GM19328 (cell line): ENCODE data around the gene HIPK3.
"Not testable (repeated sequence)": the region's sequence is repeated elsewhere in the genome, so short reads cannot be mapped to it uniquely, and the experiment has no call there.

Experiments
- ATAC-seq: cut with Tn5 transposase; IDR thresholded peaks from one replicate; pipeline ENCODE4 v1.9.1; 2021; ENCODE audit warnings: mild to moderate bottlenecking, moderate library complexity; ENCODE audit not compliant: unreplicated experiment

The HIPK3 gene

DNA sequence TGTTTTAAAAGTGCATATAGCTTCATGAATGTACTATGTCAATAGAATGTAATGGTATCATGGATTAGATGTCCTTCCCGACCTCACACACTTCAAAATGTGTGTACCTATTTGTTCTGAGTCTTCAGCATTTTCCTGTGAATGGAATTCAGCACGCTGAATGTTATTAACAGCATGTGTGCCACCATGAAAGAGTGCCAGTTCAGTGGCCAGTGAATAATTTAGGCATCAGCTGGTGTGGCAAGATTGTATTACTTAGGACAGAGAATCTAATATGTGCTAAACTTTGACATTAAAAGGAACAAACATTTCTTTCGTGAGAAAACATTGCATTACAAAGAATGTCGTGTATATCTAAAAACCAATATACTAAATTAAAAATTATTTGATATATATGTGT is 46.4 kb downstream of the HIPK3 start:
- no peak for ATAC-seq

DNA sequence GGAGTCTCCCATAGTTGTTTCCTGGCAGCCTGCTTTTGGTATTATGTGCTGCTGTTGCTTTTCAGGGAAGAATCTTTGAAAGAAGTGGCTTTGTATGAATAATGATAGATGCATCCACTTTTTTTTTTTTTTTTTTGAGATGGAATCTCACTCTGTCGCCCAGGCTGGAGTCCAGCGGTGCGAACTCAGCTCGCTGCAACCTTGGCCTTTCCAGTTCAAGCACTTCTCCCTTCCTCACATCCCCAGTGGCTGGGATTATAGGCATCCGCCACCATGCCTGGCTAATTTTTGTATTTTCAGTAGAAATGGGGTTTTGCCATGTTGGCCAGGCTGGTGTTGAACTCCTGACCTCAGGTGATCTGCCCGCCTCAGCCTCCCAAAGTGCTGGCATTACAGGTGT is 49.6 kb downstream of the HIPK3 start:
- not testable (repeated sequence) for ATAC-seq

- no peak for ATAC-seq
These were observed 50.8 kb downstream of the HIPK3 start for GRCh38 chr11:33307984-33308383.

- no peak for ATAC-seq
These were observed 51.9 kb downstream of the HIPK3 start for GRCh38 chr11:33309118-33309517.

DNA sequence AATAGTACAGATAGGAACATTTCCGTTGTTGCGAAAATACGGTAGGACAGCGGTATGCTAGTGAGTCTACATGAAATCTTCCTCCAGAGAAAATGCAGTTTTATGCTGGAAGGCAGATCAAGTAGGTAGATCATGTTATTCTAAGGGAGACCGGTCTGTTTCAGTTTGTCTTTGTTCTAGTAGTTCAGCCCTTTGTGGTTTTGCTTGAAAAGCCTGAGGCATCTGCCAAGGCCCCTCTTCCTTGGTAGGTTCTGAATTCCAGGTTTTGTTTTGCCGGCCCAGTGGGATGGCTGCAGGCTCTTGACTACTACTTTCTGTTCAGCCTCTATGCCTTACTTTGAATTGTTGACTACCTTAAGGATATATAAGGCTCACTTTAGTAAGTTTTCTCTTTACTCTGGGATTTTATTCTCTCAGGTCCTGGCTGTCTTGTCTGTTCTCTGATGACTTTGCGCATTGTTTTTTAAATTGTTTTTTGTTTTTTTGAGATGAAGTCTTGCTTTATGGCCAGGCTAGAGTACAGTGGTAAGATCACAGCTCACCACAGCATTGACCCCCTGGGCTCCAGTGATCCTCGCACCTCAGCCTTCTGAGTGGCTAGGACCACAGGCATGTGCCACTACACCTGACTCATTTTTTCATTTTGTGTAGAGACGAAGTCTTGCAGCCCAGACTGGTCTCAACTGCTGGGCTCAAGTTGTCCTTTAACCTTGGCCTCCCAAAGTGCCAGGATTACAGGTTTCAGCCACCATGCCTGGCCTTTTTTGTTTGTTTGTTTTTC is 53.7 kb downstream of the HIPK3 start:
- ATAC-seq, result no peak

GRCh38 chr11:33311680-33312079 is 54.5 kb downstream of the HIPK3 start:
- ATAC-seq, result no peak

DNA sequence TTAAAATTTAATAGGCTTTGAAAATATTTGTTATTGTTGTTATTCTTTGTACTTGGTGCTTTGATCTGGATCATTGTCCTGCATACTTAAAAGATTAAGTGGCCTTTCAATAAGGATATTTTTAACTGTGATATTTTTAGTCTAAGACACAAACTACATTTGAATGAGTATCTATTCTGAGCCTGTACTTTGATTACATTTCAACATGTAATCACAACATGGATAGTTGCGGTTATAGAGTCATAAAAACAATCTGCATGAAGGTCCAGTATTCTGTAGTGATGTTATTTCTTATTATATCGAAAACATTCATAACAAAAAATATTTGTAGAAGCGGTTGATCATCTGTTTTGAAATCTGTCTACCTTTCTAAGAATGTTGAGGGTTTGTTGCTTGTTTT is 58.6 kb downstream of the HIPK3 start:
- no peak for ATAC-seq

DNA sequence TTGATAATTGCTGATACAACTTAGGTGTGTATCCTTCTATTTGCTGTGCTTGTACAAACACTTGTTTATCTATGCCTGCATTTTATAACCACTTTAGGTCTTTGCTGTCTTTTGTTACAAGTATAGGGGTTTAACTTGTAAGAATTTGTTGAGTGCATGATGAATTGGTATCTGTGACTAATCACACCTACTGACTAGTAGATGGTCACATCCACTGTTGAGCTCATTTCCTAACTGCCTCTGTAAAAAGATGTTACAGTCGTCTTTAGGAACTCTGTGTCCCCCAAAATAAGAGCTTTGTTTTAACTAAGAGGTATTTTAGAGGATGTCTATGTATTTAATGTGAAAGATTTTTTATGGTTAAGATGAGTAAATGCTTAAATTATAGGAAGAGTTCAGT is 60.5 kb downstream of the HIPK3 start:
- ATAC-seq, result no peak

DNA sequence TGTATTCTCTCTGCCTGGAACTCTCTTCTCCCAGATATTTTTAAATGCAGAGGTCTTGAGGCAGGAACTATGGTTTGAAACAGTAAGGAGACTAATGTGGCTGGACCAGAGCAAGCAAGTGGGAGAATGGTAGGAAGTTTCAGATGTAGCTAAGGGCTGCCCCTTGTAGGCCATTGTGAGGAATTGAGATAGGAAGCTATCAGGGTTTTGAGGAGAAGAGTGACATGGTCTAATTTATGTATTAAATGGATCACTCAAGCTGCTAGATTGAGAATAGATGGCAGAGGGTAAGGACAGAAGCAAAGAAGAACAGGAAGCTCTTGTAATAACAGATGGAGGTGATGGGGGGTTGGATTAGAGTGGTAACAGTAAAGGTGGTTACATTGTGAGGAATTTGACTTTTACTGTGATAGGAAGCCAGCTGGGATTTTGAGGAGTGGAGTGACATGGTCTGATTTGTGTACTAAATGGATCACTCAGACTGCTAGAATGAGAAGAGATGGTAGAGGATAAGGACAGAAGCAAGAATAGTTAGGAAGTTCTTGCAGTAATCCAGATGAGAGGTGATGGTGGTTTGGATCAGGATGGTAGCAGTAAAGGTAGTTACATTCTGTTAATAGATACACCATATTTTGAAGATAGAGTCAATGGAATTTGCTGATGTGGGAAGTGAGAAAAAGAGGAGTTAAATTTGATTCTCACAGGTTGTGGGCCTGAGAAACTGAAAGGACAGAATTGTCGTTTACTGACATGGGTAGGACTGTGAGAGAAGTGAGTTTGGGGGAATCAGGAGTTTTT is 63.0 kb downstream of the HIPK3 start:
- no peak for ATAC-seq

GRCh38 chr11:33320814-33321330 is 63.7 kb downstream of the HIPK3 start:
- no peak for ATAC-seq

GRCh38 chr11:33321422-33321821 is 64.2 kb downstream of the HIPK3 start:
- no peak for ATAC-seq

DNA sequence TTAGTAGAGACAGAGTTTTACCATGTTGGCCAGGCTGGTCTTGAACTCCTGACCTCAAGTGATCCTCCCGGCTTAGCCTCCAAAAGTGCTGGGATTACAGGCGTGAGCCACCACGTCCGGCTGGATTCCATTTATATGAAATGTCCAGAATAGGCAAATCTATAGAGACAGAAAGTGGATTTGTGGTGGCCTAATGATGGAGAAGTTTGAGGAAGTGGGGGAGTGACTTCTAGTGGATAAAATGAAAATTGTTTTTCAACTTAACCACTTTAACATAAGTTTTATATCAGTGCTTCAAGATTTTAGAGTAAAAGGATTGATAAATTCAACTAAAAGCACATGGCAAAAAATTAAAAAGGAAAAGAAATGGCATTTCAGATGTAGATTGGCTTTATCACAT is 66.2 kb downstream of the HIPK3 start:
- ATAC-seq, result no peak

DNA sequence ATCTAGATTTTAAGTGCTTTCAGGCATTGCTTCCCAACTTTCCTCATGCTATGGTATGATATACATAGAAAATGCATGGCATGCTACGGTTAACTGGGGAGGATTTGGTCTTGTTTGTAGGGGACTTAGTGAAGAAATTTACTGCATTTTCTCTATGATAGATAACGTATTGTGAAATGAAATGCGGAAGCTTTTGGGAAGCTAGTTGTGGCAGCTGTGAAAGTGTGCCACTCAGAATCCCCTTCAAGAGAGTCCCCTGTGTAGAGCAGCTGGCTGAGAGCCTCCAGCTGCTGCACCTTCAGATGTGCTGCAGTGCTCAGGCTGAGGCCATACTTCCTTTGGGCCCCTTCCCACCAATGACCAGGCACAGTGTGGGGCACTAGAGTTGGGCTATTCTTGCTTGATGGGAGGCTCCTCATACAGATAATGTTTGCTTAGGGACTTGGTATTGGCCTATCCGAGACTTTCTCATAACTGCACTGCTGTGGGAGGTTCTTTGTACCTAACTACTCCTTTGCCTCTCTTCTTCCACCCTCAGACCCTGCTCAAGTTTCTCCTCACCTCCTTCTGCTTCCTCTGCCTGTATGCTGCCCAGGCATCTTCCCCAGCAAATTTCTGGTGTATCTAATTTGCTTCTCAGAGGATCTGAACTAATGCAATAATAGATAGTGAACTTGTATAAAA is 67.3 kb downstream of the HIPK3 start:
- no peak for ATAC-seq

DNA sequence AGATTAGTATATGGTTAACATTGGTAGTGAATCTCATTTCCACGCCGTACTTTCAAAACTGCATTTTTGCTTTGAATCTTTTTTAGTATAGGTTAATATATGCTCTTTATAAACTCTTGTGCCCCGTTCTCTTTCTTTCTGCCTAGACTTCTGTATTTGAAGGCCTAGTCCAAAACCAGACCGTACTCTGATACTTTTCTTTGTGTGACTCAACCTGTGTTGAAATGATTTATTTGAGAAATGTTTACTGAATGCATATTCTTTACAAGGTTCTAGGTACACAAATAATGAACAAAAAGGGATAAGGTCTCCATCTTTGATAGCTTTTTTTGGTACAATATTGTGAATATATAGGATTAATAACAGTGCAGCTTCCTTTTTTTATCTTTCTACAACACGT is 68.3 kb downstream of the HIPK3 start:
- ATAC-seq, result no peak

DNA sequence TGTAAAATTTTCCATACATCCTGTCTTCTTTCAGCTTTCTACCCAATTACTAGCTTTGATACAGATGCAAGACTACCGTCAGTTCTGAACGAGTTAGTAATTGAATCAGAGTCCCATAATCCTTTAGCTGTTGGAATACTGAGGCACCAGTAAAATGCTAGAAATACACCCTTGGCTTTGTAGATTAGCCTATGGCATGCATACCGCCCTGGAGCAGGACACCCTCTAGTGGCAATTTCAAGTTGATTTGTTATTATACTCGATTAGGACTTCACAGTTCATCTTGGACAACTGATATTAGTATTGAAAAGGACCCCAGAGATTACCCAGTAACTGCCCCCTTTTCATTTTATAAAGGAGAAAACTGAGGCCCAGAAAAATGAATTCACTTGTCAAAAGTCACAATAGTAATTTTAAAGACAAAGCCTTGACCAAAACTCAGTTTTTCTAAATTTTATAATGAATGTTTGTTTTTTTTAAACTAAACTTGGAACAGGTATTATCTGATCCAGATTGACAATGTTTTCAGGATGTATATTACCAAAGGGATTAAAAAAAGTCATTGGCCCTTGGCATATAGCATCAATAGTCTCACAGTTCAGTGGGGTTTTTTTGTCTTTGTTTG is 72.6 kb downstream of the HIPK3 start:
- ATAC-seq, result no peak

DNA sequence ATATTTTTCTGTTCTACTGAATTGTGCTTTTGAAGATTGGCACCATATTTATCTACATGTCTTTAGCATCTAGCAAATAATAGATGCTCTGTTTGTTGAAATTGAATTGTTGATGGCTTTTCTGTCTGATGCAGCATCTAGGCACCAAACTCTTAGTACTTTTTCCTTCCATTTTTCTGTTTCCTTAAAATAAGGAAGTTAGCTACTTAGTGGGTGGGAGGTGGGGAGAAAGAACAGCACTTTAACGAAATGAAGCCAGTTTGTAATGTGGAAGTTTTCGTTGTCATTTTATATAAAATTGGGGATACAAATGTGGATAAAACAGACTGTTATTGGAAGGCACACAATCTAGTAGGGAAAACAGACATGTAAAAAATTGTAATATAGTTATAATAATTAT is 76.6 kb downstream of the HIPK3 start:
- no peak for ATAC-seq

DNA sequence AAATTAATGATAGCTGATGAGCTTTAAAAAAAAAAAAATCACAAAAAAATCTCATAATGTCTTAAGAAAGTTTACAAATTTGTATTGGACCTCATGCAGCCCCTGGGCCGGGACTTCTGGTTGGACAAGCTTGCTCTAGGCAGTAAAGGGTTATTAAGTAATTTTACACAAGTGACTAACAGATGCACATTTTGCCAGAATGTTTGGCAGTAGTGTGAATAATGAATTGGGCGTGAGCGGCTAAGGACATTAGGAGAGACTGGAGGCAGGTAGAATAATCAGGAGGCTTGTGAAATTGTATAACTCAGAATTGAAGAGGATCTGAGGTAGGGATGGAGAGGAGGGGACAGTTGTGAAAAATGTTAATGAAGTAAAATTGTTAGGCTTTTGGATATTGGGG is 77.4 kb downstream of the HIPK3 start:
- ATAC-seq, result no peak

- no peak for ATAC-seq
These were observed 82.1 kb downstream of the HIPK3 start for GRCh38 chr11:33339247-33339646.

DNA sequence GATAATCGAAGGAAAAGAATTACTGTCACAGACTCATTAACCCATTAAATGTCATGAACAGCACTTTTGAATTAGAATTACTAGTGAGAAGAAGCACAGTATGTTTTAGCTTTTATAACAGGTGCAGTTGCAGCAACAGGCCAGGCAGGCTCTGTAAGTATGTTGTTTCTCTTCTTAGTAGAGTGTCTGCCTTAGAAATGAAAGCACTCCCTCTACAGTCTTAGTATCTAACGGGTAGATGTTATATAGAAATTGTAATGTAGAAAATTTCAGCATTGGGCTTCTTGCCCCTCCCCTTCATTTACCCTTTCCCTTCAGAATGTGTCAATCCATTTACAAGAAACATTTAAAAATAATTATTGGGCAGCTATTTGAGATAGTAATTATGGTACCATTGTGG is 87.4 kb downstream of the HIPK3 start:
- ATAC-seq, result no peak

- ATAC-seq, result peak; percentile 97
These were observed 90.4 kb downstream of the HIPK3 start for GRCh38 chr11:33347490-33348125.

DNA sequence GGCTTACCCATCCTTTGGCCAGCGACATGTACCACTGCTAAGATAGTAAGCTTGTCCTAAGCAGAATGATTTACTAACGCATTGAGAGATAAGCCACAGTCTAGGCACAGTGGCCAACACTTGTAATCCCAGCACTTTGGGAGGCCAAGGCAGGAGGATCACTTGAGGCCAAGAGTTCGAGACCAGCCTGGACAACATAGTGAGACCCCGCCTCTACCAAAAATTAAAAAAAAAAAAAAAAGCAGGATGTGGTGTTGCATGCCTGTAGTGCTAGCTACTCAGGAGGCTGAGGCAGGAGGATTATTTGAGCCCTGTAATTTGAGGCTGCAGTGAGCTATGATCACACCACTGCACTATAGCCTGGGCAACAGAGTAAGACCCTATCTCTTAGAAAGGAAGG is 93.1 kb downstream of the HIPK3 start:
- ATAC-seq, result no peak
